KBM-7 (cell line): Measurements from ENCODE around the gene FGF22.
"Not testable (repeated sequence)": the region's sequence is repeated elsewhere in the genome, so short reads cannot be mapped to it uniquely, and the experiment has no call there.

Experiments used
- DNase-seq: peaks from one replicate; pipeline ENCODE4 v3.0.0-alpha.2; 2015
- in situ Hi-C: fragments of 300-500 bp; cut with MboI; formaldehyde crosslinking; loops from 2 replicates; pipeline ENCODE4 v1.14.3; 2020; ENCODE audit warnings: low sequenced_read_pairs, low pct_unique_long_range_greater_than_20kb, mixed read lengths

FGF22 gene

GRCh38 chr19:605061-605971 is 34.4 kb upstream of the FGF22 start:
- DNase-seq: peak; percentile 38
- in situ Hi-C loops: not testable (repeated sequence)

GRCh38 chr19:607301-608154 is 32.2 kb upstream of the FGF22 start:
- DNase-seq: no peak
- in situ Hi-C loops: no loop called here

- no peak for DNase-seq
- in situ Hi-C loops: no loop called here
These were observed 31.3 kb upstream of the FGF22 start for GRCh38 chr19:608155-609003.

DNA sequence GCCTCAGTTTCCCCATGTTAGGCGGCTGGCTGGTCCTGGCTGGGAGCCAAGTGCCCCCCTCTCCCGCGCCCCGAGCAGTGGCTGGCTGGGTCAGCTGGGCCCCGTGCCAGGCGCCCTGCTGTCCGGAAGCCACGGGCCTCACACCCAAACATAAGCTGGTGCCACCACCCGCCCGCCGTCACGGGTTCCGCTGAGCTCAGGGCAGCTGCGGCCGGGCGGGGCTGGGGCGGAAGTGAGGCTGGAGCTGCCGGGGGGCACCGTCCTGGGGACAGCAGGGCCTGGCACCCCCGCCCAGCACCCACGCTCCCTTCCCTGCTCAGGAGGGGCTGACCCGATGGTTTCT is 30.7 kb upstream of the FGF22 start:
- in situ Hi-C loops: no loop called here
- DNase-seq: no peak

GRCh38 chr19:610071-610800 is 29.4 kb upstream of the FGF22 start:
- in situ Hi-C loops: no loop called here
- peak; percentile 33 for DNase-seq

- in situ Hi-C loops: no loop called here
- DNase-seq: peak; percentile 93
These were observed 28.7 kb upstream of the FGF22 start for GRCh38 chr19:610801-611480.

GRCh38 chr19:611481-611868 is 28.2 kb upstream of the FGF22 start:
- no peak for DNase-seq
- in situ Hi-C loops: no loop called here

DNA sequence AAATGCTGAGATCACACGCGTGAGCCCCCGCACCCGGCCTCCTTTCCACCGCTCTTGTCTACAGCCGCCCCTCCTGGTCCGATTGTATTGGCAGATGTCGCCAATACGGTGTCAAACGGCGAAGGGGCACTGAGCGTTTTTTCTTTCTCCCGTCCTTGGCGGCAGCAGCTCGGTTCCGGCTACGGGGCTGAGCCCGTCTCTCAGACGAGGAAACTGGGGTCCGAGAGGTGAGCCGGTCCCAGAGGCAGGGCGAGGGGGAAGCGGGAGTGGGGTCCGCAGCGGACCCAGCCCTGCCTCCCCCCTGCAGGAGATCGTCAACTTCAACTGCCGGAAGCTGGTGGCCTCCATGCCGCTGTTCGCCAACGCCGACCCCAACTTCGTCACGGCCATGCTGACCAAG is 26.7 kb upstream of the FGF22 start:
- no peak for DNase-seq
- in situ Hi-C loops: no loop called here

GRCh38 chr19:613732-614567 is 25.7 kb upstream of the FGF22 start:
- in situ Hi-C loops: no loop called here
- no peak for DNase-seq

GRCh38 chr19:615619-616018 is 24.1 kb upstream of the FGF22 start:
- DNase-seq: no peak
- in situ Hi-C loops: no loop called here

DNA sequence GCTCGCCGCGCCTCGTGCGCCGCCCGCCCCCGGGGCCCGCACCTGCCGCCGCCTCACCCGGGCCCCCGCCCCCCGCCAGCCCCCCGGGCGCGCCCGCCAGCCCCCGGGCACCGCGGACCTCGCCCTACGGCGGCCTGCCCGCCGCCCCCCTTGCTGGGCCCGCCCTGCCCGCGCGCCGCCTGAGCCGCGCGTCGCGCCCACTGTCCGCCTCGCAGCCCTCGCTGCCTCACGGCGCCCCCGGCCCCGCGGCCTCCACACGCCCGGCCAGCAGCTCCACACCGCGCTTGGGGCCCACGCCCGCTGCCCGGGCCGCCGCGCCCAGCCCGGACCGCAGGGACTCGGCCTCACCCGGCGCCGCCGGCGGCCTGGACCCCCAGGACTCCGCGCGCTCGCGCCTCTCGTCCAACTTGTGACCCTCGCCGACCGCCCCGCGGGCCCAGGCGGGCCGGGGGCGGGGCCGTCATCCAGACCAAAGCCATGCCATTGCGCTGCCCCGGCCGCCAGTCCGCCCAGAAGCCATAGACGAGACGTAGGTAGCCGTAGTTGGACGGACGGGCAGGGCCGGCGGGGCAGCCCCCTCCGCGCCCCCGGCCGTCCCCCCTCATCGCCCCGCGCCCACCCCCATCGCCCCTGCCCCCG is 23.5 kb upstream of the FGF22 start:
- in situ Hi-C loops: no loop called here
- no peak for DNase-seq

- no peak for DNase-seq
- in situ Hi-C loops: no loop called here
These were observed 22.7 kb upstream of the FGF22 start for GRCh38 chr19:616747-617526.

DNA sequence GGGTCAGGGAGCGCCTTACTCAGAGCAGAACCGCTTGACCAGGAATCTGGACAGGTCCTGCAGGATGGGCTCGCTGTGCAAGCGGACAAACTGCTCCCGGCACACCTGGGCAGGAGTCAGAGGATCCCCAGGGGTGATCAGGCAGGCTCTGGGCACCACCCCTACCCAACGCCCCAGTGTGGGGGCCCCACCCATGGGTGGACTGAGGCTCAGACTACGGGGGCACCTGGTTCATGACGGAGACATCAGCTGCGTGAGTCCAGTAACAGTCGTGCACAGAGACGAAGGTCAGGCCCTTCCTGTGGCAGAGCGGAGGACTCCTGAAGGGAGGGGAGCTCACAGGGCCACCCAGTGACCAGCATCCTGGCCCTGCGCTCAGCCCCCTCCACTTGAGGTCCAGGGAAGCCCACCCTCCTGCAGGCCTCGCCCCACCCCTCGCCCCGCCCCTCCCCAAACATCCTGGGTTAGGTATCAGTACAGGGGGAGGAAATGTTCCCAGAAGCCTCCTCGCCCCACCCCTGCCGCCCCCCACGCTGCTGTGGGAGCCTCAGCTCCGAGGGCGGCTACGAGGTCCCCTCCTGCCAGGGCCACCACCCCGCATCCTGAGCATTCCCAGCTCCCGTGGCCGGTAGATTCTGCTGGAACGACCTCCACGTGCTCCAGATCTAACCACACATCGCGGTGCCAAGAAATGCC is 22.0 kb upstream of the FGF22 start:
- no peak for DNase-seq
- in situ Hi-C loops: no loop called here

GRCh38 chr19:618247-618619 is 21.4 kb upstream of the FGF22 start:
- no peak for DNase-seq
- in situ Hi-C loops: no loop called here

DNA sequence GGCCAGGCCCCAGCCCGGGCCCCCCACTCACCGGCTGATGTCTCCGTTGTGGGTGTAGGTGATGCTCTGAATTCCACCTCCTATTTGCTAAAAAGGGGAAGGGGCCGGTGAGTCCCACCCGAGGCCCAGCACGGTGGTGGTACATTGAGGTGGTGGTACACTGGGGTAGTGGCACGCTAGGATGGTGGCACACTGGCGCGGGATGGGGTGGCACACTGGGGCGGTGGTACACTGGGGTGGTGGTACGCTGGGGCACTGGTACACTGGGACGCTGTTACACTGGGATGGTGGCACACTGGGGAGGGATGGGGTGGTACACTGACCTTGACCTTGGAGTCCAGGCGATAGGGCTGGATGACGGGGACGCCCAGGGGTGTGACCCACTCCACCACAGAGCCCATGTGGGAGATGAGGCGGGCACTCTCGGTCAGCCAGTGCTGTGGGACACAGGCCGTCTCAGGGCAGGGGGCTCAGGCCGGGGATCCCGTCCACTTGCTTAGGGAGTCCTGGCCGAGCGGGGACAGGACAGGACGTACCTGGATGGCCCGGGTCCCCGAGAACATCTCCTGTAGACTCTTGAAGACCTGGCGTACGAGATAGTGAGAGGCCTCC is 20.9 kb upstream of the FGF22 start:
- in situ Hi-C loops: no loop called here

More for the DNA sequence above, 20.9 kb upstream of the FGF22 start:
- DNase-seq: no peak
